NCI-H2107 treated with DMSO at 0.1 percent for 48 hours (cell line): ENCODE data around the gene LCA5.
A peak's percentile ranks its signal among the peaks of the same experiment; 100 is the strongest.
"Not testable (repeated sequence)": the region's sequence is repeated elsewhere in the genome, so short reads cannot be mapped to it uniquely, and the experiment has no call there.

ENCODE experiments used
- DNase-seq: peaks from one replicate; lab custom pipeline; 2025; ENCODE audit not compliant: unreplicated experiment; lab: John Stamatoyannopoulos, UW

The LCA5 gene

GRCh38 chr6:79536954-79537747, at the start of gene LCA5:
LCA5 (minus strand) TSS chr6:79537430; CDS start chr6:79518894, 18,536 bp downstream.
- DNase-seq = peak; percentile 97

GRCh38 chr6:79586548-79586947, 49.3 kb upstream of the LCA5 start:
- DNase-seq = no peak

- no peak for DNase-seq
Measured at GRCh38 chr6:79584332-79584731, 47.1 kb upstream of the LCA5 start.

- DNase-seq = not testable (repeated sequence)
Measured at GRCh38 chr6:79577926-79578325, 40.7 kb upstream of the LCA5 start.

GRCh38 chr6:79574630-79575225, 37.5 kb upstream of the LCA5 start:
- no peak for DNase-seq

- no peak for DNase-seq
Measured at GRCh38 chr6:79574174-79574573, 36.9 kb upstream of the LCA5 start.

GRCh38 chr6:79571030-79571367, 33.8 kb upstream of the LCA5 start:
- DNase-seq = peak; percentile 72

- peak; percentile 87 for DNase-seq
Measured at GRCh38 chr6:79570129-79571029, 33.1 kb upstream of the LCA5 start.

GRCh38 chr6:79568996-79569395, 31.8 kb upstream of the LCA5 start:
- no peak for DNase-seq

- DNase-seq = no peak
Measured at GRCh38 chr6:79564636-79565035, 27.4 kb upstream of the LCA5 start.

- DNase-seq = no peak
Measured at GRCh38 chr6:79559706-79560105, 22.5 kb upstream of the LCA5 start.

GRCh38 chr6:79557673-79558467, 20.6 kb upstream of the LCA5 start:
- no peak for DNase-seq

- no peak for DNase-seq
Measured at GRCh38 chr6:79554305-79554704, 17.1 kb upstream of the LCA5 start.

- DNase-seq = no peak
Measured at GRCh38 chr6:79551401-79551800, 14.2 kb upstream of the LCA5 start.

GRCh38 chr6:79548304-79548703, 11.1 kb upstream of the LCA5 start:
- no peak for DNase-seq

- no peak for DNase-seq
Measured at GRCh38 chr6:79546186-79546585, 9.0 kb upstream of the LCA5 start.

GRCh38 chr6:79544939-79545450, 7.8 kb upstream of the LCA5 start:
- DNase-seq = peak; percentile 95

- DNase-seq = no peak
Measured at GRCh38 chr6:79544299-79544927, 7.2 kb upstream of the LCA5 start.

- no peak for DNase-seq
Measured at GRCh38 chr6:79543886-79544285, 6.7 kb upstream of the LCA5 start.

GRCh38 chr6:79543411-79543810, 6.2 kb upstream of the LCA5 start:
- DNase-seq = no peak
